ENCODE measurements around the gene DOCK8. TPM values are rescaled to one million over a fixed set of nuclear protein-coding genes. Genes with fewer than 3 reads are reported as not detected.

The DOCK8 gene
- total and polyA plus RNA-seq, 10 of the 15 experiments (the other 5 are each of a cell fraction or from before 2014, with no cell fraction given), result 35.4 to 100 (median 44.7) TPM

DNA sequence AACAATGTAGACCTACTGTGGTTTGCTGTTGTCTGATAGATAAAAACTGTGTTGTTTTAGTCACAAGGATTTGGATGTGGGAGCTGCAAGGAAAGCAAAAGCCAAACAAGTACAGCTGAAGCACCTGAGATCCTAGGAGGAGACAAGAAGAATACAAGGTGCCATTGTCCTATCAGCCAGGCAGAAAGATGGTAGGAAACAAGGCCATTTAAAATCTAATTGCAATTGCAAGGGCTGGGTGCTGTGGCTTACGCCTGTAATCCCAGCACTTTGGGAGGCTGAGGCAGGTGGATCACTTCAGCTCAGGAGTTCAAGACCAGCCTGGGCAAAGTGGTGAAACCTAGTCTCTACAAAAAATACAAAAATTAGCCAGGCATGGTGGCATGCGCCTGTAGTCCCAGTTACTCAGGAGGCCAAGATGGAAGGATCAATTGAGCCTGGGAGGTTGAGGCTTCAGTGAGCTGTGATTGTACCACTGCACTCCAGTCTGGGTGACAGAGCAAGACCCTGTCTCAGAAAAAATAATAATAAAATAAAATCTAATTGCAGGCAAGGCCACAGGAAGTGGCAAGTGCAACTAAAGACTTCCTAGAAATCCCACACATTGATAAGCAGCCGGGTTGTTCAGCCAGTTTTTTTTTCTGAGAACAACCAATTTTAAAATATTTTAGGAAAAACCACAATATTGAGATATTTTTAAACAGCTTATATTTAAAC, 22.6 kb downstream of the DOCK8 start:
- H3K27ac ChIP-seq (ENCODE audit: control insufficient read depth, insufficient read depth), result no peak overlapping the region
- no peak overlapping the region for H3K9ac ChIP-seq (ENCODE audit: control insufficient read depth, insufficient read depth, low read length)
- WGBS (ENCODE audit: insufficient coverage, insufficient replicate concordance, low lambda C conversion rate, missing lambda C conversion rate), result 95% methylated on average over 3 of the region's 3 CpGs
- no peaks in the 10 kb centered on the region; the same call in 1 of the 2 replicates for H4K20me1 ChIP-seq (ENCODE audit: control insufficient read depth, insufficient read depth)
- ChIA-PET RAD21 (ENCODE audit: unreplicated experiment) (no interaction called here), CTCF (interaction anchor here (0.9 to 1.0 kb wide), 2 partner anchors 9 to 122 kb away, joined by 3 read pairs; no protein-coding TSS in a partner anchor), POLR2A (no interaction called here), SMC1A (ENCODE audit: uncharacterized antibody, unreplicated experiment) (interaction anchor here (1.3 to 1.9 kb wide), 2 partner anchors 8 to 29 kb away, joined by 4 to 5 read pairs; no protein-coding TSS in a partner anchor)
- no peak overlapping the region for H3K4me2 ChIP-seq (ENCODE audit: control insufficient read depth, insufficient read depth)
- FAIRE-seq (no peak), ATAC-seq (no peak), DNase-seq (ENCODE audit: low read depth, low spot score) (no peak)
- H3K27me3 ChIP-seq (replicated peaks in 1 of 2; ENCODE audit: control insufficient read depth in 2 of 2, insufficient read depth in 2 of 2, low read length in 1 of 2), result 0 out of 4 replicates have a peak, but pooled peaks cover 0 to 2% of the 10 kb centered on the region in 2 experiments
- in situ Hi-C loops (cut with MboI) (no loop called here), intact Hi-C loops (cut with micrococcal nuclease; ENCODE audit: unreplicated experiment) (no loop called here)
- no peaks in the 10 kb centered on the region for H3K36me3 ChIP-seq (ENCODE audit: control insufficient read depth in 2 of 2, insufficient read depth in 2 of 2, low read length in 1 of 2)
- TF ChIP-seq LARP7 (IDR thresholded peaks at IDR 0.05) (no peak), RFX5 (IDR thresholded peaks at IDR 0.05; ENCODE audit: low read depth, low read length) (no peak), EZH2 (IDR thresholded peaks at IDR 0.05; ENCODE audit: borderline replicate concordance, control insufficient read depth, low read depth, low read length) (no peak)
- H3K9me3 ChIP-seq (replicated peaks; ENCODE audit: control insufficient read depth, insufficient read depth, low read length), result no peaks in the 10 kb centered on the region; the same call in 2 of the 3 replicates
- no peaks in the 10 kb centered on the region for H3K4me1 ChIP-seq (ENCODE audit: control insufficient read depth, insufficient read depth, low read length)
- no peak overlapping the region for H3K4me3 ChIP-seq
- no TSS peak for BruUV-seq (replicated peaks)
- no peak overlapping the region for H2AFZ ChIP-seq (ENCODE audit: control insufficient read depth, low read depth, low read length)
- no peaks in the 10 kb centered on the region for H3K79me2 ChIP-seq (ENCODE audit: control insufficient read depth, insufficient read depth, low read length)

DNA sequence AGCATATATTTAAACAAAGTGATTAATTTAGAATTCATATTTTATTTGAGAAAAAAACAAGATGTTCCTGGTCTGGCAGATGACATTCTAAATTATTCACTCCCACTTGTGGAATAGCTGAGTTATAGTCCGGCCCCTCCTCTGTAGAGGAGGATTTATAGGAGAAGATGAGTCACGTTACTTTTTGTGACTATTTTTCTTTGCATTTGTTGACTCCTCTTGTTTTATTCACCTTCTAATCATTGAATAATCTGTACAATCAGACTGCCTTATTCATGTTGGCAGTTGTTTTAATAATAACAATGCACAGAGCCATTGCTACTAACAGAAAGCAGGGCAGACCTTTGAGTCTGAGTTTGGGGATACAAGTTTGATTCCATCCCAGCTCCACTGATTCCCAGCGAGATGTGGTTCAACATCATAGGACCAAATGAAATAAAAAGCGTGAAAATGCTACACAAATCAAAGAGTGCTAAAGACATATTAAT, 23.2 kb downstream of the DOCK8 start:
- no peaks in the 10 kb centered on the region for H3K4me1 ChIP-seq (ENCODE audit: control insufficient read depth, insufficient read depth, low read length)
- POLR2A ChIA-PET, result no interaction called here
- no peak overlapping the region for H3K4me2 ChIP-seq (ENCODE audit: control insufficient read depth, insufficient read depth)
- in situ Hi-C loops (cut with MboI), result no loop called here
- no peak overlapping the region for H3K4me3 ChIP-seq
- RAD21 ChIA-PET (ENCODE audit: unreplicated experiment), result no interaction called here
- CTCF ChIA-PET, result no interaction called here
- FAIRE-seq (no peak), DNase-seq (ENCODE audit: low read depth, low spot score) (no peak), ATAC-seq (no peak)
- H4K20me1 ChIP-seq (ENCODE audit: control insufficient read depth, insufficient read depth), result no peaks in the 10 kb centered on the region; the same call in 1 of the 2 replicates
- H3K36me3 ChIP-seq (ENCODE audit: control insufficient read depth in 2 of 2, insufficient read depth in 2 of 2, low read length in 1 of 2), result no peaks in the 10 kb centered on the region
- H2AFZ ChIP-seq (ENCODE audit: control insufficient read depth, low read depth, low read length), result no peak overlapping the region
- H3K9me3 ChIP-seq (replicated peaks; ENCODE audit: control insufficient read depth, insufficient read depth, low read length), result no peaks in the 10 kb centered on the region; the same call in 2 of the 3 replicates
- H3K79me2 ChIP-seq (ENCODE audit: control insufficient read depth, insufficient read depth, low read length), result no peaks in the 10 kb centered on the region
- H3K27ac ChIP-seq (ENCODE audit: control insufficient read depth, insufficient read depth), result no peak overlapping the region
- H3K9ac ChIP-seq (ENCODE audit: control insufficient read depth, insufficient read depth, low read length), result no peak overlapping the region
- WGBS (ENCODE audit: insufficient coverage, insufficient replicate concordance, low lambda C conversion rate, missing lambda C conversion rate), result 67% methylated on average over 4 of the region's 4 CpGs
- SMC1A ChIA-PET (ENCODE audit: uncharacterized antibody, unreplicated experiment), result interaction anchor here (1.3 kb wide), 1 partner anchor 29 kb away, joined by 5 read pairs; no protein-coding TSS in a partner anchor
- H3K27me3 ChIP-seq (replicated peaks in 1 of 2; ENCODE audit: control insufficient read depth in 2 of 2, insufficient read depth in 2 of 2, low read length in 1 of 2), result 0 out of 4 replicates have a peak, but pooled peaks cover 0 to 2% of the 10 kb centered on the region in 2 experiments
- no TSS peak for BruUV-seq (replicated peaks)
- intact Hi-C loops (cut with micrococcal nuclease; ENCODE audit: unreplicated experiment), result no loop called here
- TF ChIP-seq ETV6 (conservative IDR thresholded peaks at IDR 0.05 in 1 of 2, IDR thresholded peaks at IDR 0.05 in 1 of 2; ENCODE audit: borderline replicate concordance in 1 of 2, low read depth in 1 of 2), result no peak
- TF ChIP-seq IKZF1 (conservative IDR thresholded peaks at IDR 0.05), result no peak
- TF ChIP-seq NBN (IDR thresholded peaks at IDR 0.05), result no peak
- no peak for TF ChIP-seq SREBF1 (IDR thresholded peaks at IDR 0.05; ENCODE audit: low read length)
- TF ChIP-seq, protein P1, sequence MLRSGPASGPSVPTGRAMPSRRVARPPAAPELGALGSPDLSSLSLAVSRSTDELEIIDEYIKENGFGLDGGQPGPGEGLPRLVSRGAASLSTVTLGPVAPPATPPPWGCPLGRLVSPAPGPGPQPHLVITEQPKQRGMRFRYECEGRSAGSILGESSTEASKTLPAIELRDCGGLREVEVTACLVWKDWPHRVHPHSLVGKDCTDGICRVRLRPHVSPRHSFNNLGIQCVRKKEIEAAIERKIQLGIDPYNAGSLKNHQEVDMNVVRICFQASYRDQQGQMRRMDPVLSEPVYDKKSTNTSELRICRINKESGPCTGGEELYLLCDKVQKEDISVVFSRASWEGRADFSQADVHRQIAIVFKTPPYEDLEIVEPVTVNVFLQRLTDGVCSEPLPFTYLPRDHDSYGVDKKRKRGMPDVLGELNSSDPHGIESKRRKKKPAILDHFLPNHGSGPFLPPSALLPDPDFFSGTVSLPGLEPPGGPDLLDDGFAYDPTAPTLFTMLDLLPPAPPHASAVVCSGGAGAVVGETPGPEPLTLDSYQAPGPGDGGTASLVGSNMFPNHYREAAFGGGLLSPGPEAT (IDR thresholded peaks at IDR 0.05; ENCODE audit: low read depth), result no peak
- TF ChIP-seq MEF2A (IDR thresholded peaks at IDR 0.05; ENCODE audit: insufficient read depth, low read depth, low read length), result no peak
- TF ChIP-seq, protein P2, sequence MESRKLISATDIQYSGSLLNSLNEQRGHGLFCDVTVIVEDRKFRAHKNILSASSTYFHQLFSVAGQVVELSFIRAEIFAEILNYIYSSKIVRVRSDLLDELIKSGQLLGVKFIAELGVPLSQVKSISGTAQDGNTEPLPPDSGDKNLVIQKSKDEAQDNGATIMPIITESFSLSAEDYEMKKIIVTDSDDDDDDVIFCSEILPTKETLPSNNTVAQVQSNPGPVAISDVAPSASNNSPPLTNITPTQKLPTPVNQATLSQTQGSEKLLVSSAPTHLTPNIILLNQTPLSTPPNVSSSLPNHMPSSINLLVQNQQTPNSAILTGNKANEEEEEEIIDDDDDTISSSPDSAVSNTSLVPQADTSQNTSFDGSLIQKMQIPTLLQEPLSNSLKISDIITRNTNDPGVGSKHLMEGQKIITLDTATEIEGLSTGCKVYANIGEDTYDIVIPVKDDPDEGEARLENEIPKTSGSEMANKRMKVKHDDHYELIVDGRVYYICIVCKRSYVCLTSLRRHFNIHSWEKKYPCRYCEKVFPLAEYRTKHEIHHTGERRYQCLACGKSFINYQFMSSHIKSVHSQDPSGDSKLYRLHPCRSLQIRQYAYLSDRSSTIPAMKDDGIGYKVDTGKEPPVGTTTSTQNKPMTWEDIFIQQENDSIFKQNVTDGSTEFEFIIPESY (IDR thresholded peaks at IDR 0.05), result no peak
- TF ChIP-seq GABPA (IDR thresholded peaks at IDR 0.05; ENCODE audit: low read depth), result no peak
- TF ChIP-seq POU2F2 (IDR thresholded peaks at IDR 0.05; ENCODE audit: borderline replicate concordance, low read depth, low read length), result no peak
- no peak for TF ChIP-seq TCF12 (IDR thresholded peaks at IDR 0.05; ENCODE audit: low read depth, low read length)

Data from GM12878 (cell line).